ENCODE results near the gene PLEKHA8.

GRCh38 chr7:30019960-30020359 is 8.3 kb upstream of the PLEKHA8 start:
- TF ChIP-seq CTBP1 (IDR thresholded peaks at IDR 0.05; ENCODE audit: borderline replicate concordance) (no peak), FOXM1 (IDR thresholded peaks at IDR 0.05; ENCODE audit: borderline replicate concordance) (no peak), SP1 (IDR thresholded peaks at IDR 0.05) (no peak), NFRKB (IDR thresholded peaks at IDR 0.05) (no peak), ARNT (IDR thresholded peaks at IDR 0.05) (no peak), ELF4 (IDR thresholded peaks at IDR 0.05) (no peak), FOXA1 (IDR thresholded peaks at IDR 0.05) (no peak), LEF1 (IDR thresholded peaks at IDR 0.05; ENCODE audit: borderline replicate concordance) (no peak), ZNF384 (IDR thresholded peaks at IDR 0.05) (no peak), BHLHE40 (IDR thresholded peaks at IDR 0.05; ENCODE audit: borderline replicate concordance) (no peak), TARDBP (IDR thresholded peaks at IDR 0.05) (no peak), PKNOX1 (IDR thresholded peaks at IDR 0.05) (no peak), HDGF (IDR thresholded peaks at IDR 0.05; ENCODE audit: borderline replicate concordance) (no peak), SUZ12 (IDR thresholded peaks at IDR 0.05) (no peak)
